GM19023 (cell line): ENCODE data around the gene RHOC.

Experiments
- ATAC-seq: cut with Tn5 transposase; IDR thresholded peaks from one replicate; pipeline ENCODE4 v1.9.1; 2021; ENCODE audit warnings: mild to moderate bottlenecking, moderate library complexity; ENCODE audit not compliant: unreplicated experiment

The RHOC gene

GRCh38 chr1:112718691-112719418, 11.9 kb upstream of the RHOC start:
- no peak for ATAC-seq

DNA sequence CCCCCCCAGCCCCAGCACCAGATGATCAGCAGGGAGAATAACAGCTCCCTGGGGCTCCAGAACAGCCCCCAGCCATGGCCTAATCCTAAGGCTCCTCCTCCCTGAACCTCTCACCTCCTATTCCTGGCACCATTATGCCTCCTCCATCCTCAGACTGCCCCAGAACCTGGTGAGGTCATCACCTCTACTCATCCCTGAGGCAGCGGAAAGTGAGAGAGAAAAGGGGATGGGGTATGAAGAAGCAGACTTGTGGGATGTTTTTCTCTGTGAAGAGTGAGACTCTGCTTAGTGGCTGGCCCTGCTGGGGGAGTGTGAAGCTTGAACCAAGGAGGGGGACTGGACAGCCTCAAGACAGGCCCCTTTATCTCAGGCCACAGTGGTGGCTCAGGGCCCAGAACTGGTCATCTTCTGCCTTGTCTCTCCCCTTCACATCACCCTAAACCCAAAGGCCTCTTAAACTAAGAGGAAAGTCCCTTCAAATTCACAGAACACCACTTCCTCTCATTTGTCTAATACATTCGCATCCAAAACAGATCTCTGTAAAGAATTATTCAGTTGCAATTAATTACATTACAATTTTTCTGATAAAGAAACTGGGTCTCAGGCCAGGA, 10.4 kb upstream of the RHOC start:
- ATAC-seq = no peak

DNA sequence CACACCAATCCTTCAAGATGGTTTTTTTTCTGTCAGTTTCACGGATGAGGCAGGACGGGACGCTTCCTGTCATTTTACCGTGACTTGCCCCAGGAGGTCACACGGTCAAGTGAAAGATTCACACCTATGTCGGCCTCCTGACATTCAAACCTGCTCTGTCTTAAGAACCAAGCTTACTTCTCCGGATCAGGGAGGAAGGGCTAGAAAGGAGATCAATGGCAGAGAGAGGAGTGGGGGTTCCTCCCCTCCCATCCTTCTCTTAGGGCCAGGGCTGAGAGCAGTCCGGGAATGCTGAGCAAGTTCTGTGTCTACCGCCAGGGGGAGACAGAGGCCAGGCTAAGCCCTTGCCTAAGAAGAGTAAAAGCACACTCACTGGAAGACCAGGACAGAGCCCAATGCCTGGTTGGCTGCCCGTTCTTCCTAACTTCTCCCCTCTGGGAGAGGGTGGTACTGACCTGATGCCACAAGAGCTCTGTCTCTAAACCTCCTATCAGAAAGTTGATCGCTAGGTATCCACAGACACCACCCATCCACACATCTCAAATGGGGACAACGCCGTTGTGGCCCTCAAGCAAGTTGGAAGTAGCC, 9.3 kb upstream of the RHOC start:
- ATAC-seq = peak; percentile 29

DNA sequence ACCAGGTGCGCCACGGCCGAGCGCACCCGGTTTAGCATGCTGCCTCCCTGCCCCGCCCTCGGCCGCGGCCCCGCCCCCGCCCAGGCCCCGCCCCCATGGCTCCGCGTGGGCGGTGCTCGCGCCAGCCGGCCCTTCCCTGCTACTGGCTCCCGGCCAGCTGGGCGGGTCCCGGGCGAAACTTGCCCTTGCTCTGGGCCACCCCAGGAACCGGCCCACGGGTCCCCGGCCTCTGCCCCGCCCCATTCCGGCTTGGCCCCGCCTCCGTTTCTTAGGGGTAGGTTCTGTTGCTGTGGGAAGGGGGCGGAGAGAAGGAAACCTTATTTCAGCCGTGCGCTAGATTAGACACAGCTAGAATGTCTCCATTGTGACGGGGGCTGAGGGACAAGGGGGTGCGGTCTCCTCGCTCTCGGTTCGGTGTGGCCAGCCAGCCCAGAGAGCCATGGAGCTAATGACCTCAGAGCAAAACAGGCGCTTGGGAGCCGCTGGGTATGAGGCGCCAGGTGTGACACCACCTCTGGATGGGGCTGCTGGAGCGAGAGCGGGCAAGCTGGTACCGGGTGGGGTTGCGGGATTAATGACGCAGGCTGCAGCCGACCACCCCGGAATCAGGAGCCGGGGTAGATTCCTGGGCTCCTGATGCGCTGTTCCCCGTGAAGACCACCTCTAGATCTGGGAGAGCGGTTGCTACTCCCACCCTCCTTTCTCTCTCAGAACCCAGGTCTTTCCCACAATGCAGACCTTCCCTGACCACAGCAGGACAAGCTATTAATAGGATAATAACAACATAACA, 8.5 kb upstream of the RHOC start, which contains the start of gene PPM1J:
PPM1J (minus strand) TSS at position 69 of the 790 bp plus-strand sequence; CDS start at position 38, 31 bp downstream.
- peak; percentile 82 for ATAC-seq

DNA sequence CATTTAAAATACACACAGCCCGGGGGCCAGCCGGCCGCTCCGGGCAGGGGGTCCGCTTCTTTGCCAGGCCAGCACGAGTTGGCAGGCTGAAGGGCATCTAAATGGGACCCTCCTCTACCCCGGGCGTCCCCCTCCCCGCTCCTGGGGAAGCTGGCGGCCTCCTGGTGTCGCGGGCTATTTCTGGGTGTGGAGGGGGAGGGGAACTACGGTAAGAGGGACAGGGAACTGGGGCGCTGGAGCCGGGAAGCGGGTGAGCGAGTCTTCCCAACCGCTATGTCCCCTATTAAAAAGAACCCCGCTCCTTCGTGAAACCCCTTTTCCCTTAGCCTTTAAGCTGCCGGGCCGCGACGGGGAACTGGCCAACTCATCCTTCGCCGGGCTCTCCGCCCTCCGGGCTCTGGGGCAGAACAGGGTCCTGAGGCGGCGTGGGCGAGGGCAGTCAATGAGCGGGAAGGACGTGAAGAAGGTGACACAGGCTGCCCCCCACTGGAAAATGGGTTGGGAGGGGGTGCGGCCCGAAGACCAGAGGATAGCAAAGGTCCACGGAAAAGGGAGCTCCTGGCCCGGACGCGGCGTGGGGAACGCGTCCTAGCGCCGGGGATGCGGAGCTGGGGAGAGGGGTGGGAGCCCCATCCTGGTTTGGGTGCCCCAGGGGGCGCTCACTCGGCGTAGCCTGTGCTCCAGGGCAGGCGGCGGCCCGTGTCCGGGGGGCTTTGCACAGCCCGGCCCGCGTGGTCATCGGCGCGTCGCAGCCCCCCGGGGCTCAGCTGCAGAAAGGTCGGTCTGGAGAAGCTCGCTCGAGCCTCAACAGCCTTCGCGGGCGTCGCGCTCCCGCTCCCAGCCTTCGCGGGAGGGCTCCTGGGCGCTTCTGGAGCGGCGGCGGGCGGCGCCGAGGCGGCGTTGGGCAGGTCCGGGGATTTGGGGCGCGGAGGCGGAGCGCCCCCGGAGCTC, 7.7 kb upstream of the RHOC start:
- peak; percentile 15 for ATAC-seq

DNA sequence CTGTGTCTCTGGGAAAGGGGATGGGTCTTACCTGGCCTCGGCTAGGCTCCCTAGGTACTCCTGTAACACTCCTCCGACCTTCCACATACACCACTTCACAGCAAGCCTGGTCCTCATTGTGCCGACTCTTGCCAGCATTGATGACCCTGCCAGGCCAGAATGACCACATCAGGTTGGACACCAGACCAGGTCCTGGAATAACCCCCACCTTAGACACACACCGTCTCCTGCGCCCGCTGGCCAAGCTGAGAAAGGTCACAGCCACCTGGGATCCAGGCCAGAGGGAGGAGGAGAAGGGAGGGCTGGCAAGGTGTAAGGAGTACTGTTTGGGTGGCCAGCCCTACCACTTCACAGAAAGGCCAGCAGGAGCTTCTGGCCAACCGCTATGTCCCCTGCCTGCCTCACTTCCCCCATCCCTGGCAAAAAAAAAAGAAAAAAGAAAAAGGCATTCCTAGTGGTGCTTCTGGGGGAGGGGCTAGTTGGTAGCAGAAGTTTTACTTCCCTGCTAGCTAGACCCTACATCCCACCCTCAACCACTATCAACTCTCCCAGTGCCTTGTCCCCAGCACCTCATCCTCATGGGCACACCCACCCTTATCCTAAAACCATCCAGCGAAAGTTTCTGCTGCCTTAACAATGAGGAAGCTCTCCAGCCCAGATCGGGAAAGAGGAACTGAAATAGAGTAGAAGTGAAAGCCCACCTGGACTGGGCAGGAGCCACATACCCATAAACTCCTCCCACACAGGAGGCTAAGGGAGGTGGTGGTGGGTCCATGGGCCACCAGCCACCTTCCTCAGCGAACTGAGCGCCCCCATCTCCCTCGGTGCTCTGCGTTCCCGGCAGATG, 6.8 kb upstream of the RHOC start:
- no peak for ATAC-seq

DNA sequence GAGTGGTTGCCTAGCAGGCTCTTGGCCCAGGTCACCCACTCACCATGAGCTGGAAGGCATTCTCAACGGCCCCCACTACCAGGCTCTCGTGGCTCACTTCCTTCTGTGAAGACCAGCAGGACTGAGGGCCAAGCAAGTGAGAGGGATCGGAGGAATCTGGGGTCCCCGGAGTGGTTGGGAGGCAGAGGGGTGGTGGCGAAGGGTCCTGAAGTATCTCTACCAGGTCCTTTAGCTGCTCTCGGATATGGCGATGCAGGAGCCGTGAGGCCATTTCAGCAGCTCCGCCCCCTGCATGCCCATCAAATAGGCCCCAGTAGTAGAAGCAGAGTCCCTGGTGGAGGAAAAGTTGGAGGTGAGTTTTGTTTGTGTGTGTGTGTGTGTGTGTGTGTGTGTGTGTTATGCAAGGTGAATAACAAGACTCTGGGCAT, 5.8 kb upstream of the RHOC start:
- no peak for ATAC-seq

- ATAC-seq = no peak
Observed at GRCh38 chr1:112712191-112712590, 5.3 kb upstream of the RHOC start.

GRCh38 chr1:112711670-112712069, 4.7 kb upstream of the RHOC start:
- ATAC-seq = no peak

DNA sequence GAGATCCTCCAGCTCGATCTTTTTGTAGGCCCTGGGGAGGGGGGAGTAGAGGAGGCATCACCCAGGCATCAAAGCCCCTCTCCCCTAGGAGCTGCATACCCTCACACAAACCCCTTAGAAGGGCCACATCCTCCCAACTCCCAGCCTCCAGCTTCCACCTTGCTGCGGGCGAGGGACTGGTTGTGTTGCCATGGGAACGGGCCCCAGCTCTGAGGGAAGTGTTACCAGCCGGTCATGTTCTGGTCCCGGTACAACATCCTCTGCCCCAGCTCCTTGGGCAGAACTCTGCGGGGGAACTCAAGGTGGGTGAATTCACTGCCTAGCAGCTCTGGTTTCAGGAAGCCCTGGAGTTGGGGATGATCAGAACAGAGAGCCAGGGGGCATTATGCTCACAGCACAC, 4.1 kb upstream of the RHOC start:
- no peak for ATAC-seq

GRCh38 chr1:112710586-112710985, 3.7 kb upstream of the RHOC start:
- no peak for ATAC-seq

GRCh38 chr1:112710159-112710558, 3.2 kb upstream of the RHOC start:
- no peak for ATAC-seq

- ATAC-seq = no peak
Observed at GRCh38 chr1:112708489-112708888, 1.6 kb upstream of the RHOC start.

DNA sequence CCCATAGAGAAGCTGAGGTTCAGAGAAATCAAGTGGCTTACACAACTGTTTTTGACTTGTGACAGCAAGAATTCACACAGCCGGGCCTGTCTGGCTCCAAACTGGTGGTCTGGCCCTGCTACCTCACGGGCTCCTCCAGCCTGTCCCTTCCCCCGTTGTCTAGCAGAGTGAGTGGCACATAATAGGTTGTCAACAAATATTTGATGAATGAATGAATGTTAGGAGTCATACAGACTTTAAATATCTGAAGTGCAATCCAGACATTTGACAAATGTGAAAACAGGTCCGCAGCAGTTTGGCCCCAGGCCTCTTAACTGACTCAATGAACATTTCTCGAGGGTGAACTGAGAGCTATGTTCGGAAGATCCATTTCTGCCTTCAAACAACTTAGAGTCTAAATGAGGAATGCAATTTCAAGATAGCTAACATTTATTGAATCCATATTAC, 1.1 kb upstream of the RHOC start:
- ATAC-seq = no peak

DNA sequence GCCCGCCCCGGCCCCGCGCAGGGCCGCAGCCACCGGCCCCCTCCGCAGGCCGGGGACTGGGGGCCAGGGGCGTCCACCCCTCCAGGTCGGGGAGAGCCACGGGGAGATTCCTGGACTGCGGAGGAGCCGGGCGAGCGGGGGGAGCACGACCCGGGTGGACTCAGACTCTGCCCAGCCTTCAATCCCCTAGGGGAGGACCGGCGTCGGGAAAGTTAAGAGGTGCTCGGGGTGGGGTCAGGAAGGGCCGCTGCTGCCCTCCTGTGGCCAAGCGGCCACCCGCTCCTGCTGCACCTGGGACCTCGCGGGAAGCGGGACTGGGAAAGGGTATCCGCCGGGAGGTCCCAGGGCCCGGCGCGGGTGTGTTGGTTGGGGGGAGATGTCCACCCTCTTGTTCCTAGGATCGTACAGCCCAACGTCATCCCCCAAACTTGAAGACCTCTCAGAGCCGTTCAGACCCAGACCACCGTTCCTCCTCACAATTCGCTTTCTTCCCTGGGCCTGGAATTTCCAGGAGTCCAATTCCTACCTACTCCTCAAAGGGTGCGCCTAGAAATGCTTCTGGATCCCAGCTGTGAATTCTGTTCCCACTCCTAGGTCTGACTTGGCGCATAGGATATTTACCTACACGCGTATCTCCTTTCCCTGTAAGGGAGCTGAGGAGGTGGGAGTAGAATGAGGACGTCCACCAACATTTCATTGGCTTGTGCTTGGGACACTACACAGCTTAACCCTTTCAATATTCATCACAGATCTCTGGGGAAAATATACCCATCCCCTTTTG, 484 bp upstream of the RHOC start:
- peak; percentile 65 for ATAC-seq

DNA sequence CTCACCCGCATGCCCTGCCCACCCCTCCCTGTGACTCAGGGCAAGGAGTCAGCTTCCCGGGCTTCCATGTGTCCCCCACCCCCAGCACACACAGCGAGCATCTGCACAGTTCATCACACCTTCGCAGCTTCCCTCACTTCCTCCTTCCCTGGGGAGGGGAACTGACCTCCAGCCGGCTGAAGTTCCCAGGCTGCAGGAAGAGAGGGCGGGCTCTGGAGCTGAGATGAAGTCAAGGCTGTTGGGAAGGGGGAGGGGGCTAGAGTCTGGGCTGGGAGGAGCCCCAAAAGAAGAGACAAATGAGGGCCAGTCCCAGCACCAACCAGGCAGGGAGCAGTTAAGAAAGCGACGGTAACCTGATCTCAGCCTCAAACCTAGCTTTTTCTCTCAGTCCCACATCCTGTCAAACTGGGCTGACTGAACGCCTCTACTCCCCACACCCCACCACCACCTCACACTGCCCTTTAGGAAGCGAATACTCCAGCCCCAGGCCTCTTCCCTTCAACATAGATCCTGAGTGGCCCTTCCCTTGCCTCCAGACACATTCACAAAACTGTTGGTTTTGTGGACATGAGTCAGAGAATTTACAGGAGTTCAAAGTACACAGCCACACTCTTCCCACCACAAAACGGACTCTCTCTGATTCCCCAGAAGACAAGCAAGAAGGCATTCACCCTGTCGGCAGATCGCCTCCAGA, 1.8 kb downstream of the RHOC start:
- ATAC-seq = peak; percentile 59

DNA sequence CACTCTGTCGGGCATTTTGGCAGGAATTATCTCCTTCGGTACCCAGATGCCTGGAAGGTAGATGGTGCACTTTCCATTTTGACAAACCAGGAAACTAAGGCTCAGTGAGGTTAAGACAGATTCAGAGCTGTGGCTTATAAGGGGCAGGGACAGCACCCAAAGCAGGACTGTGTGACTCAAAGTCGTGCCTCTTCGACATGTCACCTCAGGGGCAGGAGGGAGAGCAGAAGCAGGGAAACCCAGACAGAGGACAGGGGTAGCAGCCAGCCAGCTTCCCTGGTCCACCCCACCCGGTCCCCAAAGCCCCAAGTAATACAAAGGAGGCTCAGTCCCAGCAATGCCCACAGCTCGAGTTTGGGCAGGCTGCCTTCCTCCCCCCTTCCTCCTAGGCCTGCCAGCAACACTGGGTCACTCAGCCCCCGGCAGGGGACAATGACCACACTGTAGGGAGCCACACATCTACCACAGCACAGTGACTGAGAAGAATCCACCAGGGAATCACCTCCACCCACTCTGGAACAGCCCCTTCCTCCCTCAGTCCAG, 2.5 kb downstream of the RHOC start:
- ATAC-seq = no peak

GRCh38 chr1:112703706-112704105, 3.2 kb downstream of the RHOC start:
- no peak for ATAC-seq
